Uterus (tissue), 2 donors: ENCODE measurements around the gene LST1.

Experiments
- CTCF ChIP-seq, 4 experiments: fragments of 200-600 bp in 2 of 4; fragments of 450-650 bp in 2 of 4; sonication (generic) in 2 of 4; IDR thresholded peaks; one replicate each; pipeline ENCODE4 v1.5.1; 2016 to 2019; ENCODE audit warnings: antibody characterized with exemption in 4 of 4, mild to moderate bottlenecking in 2 of 4, moderate library complexity in 1 of 4
- POLR2A ChIP-seq, 2 donors: fragments of 450-650 bp; IDR thresholded peaks; one replicate each; pipeline ENCODE4 v1.6.1; 2016; ENCODE audit warnings: antibody characterized with exemption in 2 of 2, mild to moderate bottlenecking in 1 of 2, moderate library complexity in 1 of 2

GRCh38 chr6:31586599-31587281 is 663 bp downstream of the LST1 start:
- TF ChIP-seq POLR2A (IDR thresholded peaks at IDR 0.05) (no peak), CTCF (IDR thresholded peaks at IDR 0.05) (no peak)
